ELF-1 (cell line): ENCODE data around the gene C1orf21.

Experiments used
- DNase-seq: peaks from one replicate; pipeline ENCODE4 v3.0.0-alpha.2; 2016; ENCODE audit warnings: low read depth, low spot score

Gene C1orf21

DNA sequence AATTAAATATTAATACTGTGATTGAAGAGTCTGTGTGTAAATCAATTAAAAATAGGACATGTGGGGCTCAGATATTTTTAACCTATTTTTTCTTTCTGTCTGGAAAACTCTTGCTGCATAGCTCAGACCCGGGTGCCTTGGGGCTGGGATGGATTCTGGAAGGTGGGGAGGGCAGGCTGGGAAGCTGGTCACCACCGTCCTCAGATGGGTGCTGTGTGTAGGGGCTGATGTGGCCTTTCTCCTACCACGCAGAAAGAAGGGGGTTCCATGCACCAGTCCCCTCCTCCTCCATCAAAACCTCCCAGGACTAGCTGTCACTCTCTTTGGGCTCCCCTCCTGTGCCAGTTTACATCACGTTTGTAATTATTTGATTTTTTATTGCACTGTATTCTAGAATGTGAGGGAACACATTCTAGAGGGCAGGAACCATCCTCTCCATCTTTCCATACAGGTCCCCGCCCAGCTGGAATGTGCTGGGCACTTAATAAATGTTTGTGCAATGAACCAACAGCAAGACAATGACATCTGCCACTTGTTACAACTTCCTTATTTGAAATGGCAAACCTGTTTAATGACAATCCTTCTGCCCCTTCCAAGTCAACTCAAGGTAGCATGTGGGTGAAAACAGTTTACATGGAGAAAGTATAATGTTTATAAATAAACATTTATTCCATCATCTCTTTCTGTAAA, 263.5 kb downstream of the C1orf21 start:
- no peak for DNase-seq

DNA sequence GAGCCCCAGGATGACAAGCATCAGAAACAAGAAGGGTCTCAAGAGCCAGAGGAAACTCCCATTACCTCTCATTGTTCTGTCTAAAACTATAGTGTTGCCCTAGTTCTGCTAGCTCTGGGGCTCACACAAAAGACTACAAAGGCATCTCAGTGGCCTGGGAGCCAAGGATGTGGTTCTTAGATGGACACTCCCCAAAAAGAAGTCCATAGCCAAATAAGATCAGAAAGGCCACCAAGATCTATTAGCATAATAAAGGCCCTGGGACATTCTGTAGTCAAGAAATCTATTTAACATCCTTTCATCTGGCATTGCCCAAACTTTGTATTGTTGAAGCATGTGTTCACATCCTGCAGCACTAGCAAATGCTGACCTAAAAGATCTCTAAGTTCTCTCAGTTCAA, 268.4 kb downstream of the C1orf21 start:
- no peak for DNase-seq

DNA sequence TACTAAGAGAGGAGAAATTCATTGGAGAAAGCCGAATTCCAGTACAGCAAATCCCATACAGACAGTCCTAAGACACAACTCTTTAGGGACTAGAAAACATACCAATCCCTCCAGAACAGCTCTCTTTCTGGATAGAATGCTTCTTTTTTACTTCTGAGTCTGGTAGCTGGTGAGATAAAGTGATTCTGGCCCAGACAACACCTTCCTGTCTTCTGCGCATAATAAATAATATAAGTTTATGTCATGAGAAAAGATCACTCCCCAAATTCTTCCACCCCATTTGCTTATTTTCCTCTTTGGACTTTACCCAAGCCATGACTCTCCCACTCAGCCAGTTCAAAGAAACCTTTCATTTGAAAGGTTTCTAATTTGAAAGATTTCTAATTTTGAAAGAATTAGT, 269.4 kb downstream of the C1orf21 start:
- no peak for DNase-seq

- DNase-seq, result no peak
Measured at GRCh38 chr1:184658055-184658454, 271.2 kb downstream of the C1orf21 start.

- no peak for DNase-seq
Measured at GRCh38 chr1:184660462-184661191, 273.8 kb downstream of the C1orf21 start.

DNA sequence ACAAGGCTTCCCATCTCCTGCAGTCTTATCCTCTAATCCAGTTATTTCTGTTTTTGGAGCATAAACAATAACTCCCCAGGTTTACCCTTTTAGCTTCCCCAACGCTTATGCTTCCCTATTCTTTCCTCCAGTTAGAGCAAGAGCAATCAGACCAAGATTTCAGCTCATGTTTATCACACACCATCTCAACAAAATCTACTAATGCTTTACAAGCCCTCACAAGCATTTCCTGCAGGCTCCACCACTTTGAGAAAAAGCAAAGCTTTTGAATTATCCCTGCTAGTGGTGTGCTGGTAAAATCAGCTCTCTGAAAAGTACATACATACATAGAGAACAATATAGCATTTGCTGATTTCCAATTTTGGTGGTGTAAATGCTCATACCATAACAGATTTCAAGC, 275.0 kb downstream of the C1orf21 start:
- DNase-seq, result no peak

DNA sequence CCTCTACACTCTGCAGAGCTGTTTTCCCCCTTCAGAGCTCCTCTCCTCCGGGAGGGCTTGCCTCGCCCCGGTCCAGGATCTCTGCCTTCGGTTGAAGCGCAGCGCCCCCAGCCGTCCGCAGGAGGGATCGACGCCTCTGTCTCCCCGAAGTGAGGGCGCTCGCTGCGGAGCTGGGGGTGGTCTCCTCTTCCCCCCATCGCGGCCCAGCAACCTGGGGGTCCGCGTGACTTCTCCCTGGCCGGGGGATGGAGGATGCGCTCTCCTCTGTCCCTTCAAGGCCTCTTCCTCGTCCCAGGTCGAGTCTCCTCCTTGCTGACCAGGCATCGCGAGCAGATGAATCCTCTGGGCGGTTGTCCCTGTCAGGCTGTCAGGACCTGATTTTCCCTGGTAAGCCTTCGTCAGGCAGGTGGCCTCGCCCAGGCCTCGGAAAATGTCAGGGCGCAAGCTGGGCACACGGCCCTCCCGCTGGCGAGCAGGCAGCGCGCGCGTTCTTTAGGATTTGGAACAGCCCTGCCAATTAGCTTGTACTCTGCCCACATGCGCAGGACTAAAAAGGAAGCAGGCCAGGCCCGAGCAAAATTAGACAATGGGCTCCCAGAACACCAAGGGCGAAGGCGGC, 277.3 kb downstream of the C1orf21 start:
- DNase-seq, result peak; percentile 89

GRCh38 chr1:184664661-184665060, 277.8 kb downstream of the C1orf21 start:
- peak; percentile 50 for DNase-seq

DNA sequence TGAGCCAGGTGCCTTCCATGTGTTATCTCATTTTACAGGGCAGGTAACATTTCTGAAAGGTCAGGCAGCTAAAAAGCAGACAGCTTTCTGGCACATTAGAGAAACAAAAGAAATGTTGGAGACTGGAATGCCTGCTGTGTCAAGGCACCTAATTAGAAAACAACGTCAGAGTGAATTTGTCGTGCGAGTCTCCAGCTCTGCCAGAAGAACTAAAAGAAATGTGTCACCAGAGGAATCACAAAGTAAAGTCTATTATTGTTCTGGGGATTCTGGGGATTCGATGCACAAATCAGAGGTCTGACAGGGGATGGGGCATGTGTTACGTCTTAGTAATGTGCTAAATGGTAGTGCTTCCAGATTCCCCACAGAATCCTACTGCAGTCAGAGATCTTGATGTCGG, 278.5 kb downstream of the C1orf21 start:
- peak; percentile 27 for DNase-seq

DNA sequence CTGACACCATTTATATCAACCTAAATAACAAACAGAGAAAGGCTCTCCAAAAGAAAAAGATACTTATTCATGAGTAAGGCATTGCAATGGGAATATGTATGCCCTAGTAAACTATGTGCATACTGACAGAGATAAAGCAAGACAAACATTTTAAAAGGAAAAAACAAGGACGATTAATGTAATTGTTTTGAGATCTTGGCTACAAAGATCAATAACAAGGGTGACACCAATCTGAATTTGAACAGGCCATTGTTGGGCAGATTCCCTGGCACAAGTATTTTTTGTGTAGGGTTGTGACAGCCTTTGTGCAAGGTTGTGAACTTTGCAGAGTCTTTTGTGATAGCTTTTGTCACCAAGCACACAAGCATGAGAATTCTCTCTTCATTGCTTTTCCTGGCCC, 282.6 kb downstream of the C1orf21 start:
- DNase-seq, result no peak

DNA sequence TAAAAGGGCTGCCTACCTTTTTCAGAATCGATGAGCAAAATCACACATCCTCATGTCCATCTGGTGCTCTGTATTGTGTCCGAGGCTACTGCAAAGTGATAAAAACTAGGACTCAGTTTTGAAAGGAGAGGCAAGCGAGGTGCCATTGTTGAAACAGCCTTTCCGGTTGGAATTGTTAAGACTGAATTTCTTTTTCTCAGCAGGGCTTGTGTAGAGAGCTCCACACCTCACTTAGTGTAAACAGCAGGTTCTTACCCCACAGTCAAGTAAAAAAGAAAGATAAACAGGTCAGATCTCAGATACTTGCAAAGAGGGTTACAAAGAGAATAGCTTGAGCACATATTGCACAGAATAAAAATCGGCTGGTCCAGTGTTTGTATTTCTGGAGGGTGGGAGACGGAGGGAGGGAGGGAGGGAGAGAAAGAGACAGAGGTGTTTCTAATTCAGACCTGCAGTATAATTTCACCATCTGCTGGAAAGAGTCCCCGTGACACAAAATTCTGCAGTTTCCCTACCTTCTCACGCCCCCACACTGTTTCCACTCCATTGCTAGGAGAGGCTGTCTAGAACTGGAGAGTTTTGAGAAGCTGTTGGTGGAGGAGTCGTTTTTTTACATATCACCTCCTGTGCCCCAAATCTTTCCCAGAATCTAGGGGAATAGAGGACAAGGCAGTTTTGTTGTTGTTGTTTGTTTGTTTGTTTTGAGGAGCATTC, 285.3 kb downstream of the C1orf21 start:
- no peak for DNase-seq

DNA sequence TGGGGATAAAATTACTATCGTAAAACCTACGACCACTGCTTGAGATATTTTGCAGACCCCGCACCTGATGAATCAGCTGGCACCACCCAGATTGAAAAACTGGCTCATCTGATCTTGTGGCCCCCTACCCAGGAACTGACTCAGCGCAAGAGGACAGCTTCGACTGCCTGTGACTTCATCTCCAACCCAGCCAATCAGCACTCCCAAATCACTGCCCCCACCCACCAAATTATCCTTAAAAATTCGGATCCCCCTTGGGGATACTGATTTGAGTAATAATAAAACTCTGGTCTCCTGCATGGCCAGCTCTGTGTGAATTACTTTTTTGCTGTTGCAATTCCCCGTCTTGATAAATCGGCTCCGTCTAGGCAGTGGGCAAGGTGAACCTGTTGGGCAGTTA, 286.5 kb downstream of the C1orf21 start:
- DNase-seq, result no peak

DNA sequence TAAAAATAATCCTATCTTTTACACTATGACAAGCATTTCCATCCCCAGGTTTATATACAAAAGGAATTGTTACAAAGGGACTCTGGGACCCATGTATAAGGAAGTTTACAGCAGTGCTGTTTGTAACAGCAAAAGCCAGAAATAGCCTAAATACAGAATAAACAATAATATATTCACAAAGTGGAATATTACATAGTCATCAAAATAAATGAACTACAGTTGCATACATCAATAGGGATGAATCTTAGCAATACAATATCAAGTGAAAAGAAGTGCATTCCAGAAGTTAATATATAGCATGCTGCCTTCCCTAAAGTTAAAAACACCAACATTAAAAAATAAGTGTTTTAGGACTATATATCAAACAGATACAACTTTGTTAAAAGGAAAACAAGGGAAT, 290.5 kb downstream of the C1orf21 start:
- DNase-seq, result no peak
